Hippocampal formation (tissue), 2 donors: ENCODE data around the gene CACNA1C.

ENCODE experiments used
- DNase-seq, 2 donors: peaks; one replicate each; lab custom pipeline; 2025; lab: John Stamatoyannopoulos, UW

Gene CACNA1C

DNA sequence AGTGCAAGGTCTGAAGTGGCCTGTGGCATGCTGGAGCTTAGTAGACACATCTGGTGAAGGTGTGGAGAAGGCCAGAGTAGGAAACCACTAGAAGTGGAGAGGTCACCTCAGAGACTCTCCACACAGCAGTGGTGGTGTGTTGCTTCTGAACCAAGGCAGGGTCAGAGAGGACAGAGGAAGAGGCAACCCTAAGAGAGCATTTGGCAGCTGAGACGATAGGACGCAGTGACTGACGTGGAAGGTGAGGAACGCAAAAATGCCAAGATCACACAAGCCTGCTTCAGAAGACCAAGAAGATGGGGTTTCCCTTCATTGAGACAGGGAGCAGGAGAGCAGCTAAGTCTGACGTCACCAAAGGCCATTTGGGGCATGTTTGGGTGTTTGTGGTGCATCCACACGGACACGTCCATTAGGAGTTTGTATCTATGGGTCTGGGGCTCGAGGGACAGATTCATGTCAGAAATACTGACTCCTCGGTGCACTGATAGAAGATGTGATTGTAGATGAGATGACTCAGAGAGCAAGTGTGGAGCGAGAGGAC, 338.1 kb downstream of the CACNA1C start:
- DNase-seq: no peak

GRCh38 chr12:2391740-2392331, 339.0 kb downstream of the CACNA1C start:
- DNase-seq: no peak

- peak in 1 of 2 donors; percentile 14 for DNase-seq
Measured at GRCh38 chr12:2393016-2393415, 340.2 kb downstream of the CACNA1C start.

GRCh38 chr12:2393996-2394395, 341.2 kb downstream of the CACNA1C start:
- DNase-seq: no peak

DNA sequence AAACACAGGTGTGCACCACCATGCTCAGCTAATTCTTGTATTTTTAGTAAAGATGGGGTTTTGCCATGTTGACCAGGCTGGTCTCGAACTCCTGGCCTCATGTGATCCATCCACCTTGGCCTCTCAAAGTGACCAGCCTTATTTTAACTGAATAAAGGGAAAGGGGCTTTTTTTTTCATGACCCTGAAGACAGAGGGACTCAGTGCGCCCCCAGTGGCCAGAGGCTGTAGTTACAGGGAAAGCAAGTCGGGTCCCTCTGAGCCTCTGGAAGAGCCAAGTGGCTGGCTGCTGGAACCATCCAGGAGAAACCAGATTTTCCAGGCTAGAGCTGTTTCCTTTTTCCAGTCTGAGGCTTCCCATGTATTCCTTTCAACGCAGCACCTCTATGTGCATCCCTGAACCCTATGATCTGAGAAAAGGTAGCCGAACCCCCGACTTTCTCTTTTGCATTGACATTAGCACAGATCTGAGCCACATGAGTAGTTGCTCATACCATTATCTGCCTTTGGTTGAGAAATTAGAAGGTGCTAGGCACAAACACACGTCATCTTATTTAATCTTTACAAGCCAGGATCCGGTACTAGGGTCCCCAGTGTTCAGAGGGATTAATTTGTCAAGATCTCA, 342.7 kb downstream of the CACNA1C start:
- DNase-seq: no peak

- DNase-seq: no peak
Measured at GRCh38 chr12:2396448-2396871, 343.7 kb downstream of the CACNA1C start.

GRCh38 chr12:2397356-2398045, 344.7 kb downstream of the CACNA1C start:
- DNase-seq: no peak

DNA sequence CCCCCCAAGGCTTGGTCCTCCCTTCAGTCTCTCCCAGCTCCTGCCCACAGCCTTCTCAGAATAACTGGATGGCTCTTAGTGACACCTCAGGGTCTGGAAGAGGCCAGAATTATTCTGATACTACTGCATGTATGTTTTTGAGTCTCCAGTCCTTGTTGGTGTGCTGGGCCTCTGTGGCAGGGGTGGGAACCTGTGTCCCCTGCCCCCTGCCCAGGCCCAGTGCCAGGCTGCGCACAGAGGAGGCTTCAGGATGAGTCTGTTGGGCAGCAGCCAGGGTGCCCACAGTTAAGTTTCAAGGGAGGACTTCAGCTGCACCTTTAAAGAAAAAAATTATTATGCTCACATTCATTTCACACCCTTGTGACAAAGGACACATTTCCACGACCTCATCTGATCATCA, 348.3 kb downstream of the CACNA1C start:
- DNase-seq: no peak

DNA sequence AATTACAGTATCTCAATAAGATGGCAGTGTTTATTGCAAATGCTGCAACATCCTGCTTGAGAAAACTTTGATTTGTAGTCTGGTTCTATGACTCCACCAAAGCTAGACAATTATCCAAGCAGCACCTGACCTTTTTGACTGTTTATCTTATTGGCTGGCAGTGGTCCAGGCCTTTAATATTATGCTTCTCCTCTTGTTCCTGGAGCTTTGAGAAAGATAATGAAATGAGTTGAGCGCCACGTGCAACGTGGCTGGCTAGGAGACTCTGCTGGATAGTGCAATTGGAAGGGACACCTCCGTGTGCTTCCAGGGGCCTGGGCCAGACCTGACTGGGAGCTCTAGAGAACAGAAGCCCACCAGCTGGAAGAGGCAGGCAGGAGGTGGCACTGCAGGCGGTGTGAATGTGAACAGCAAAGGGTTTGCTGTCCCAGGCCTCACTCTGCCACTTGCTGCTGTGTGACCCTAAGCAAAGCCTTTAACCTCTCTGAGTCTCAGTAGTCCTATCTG, 349.3 kb downstream of the CACNA1C start:
- no peak for DNase-seq

- DNase-seq: no peak
Measured at GRCh38 chr12:2403221-2403976, 350.6 kb downstream of the CACNA1C start.

DNA sequence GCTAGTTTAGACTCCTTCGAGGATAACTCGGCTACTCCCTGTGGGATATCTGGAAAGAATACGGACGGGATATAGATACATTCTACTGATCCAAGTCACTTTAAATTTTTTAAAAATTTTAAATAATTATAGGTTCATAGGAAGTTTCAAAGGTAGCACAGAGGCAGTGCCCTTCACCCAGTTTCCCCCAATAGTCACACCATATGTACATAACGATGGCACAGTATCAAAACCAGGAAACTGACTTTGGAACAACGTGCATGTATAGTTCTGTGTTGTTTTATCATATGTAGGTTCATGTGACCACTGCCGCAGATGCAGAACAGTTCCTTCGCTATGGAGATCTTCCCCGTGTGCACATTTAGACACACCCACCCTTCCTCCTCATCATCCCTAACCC, 352.3 kb downstream of the CACNA1C start:
- DNase-seq: no peak

DNA sequence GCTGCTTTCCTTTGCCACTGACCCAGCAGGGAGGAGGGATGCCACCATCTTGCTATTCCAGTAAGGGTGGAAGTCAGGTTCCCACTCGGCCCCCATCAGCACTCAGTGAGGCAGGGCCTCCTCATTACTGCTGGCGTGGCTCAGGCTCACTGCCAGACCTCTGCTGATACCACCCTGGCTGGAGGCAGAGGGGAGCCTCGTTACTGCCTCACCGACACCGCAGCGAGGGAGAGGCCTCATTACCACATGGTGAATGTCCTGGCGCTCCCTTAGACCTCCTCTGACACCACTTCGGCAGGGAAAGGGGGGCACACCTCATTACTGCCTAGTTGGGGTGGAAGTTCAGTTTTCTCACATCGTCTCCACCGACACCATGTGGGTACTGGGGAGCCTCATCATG, 354.1 kb downstream of the CACNA1C start:
- no peak for DNase-seq

- DNase-seq: no peak
Measured at GRCh38 chr12:2408262-2408661, 355.5 kb downstream of the CACNA1C start.

- DNase-seq: no peak
Measured at GRCh38 chr12:2409656-2410265, 357.0 kb downstream of the CACNA1C start.

DNA sequence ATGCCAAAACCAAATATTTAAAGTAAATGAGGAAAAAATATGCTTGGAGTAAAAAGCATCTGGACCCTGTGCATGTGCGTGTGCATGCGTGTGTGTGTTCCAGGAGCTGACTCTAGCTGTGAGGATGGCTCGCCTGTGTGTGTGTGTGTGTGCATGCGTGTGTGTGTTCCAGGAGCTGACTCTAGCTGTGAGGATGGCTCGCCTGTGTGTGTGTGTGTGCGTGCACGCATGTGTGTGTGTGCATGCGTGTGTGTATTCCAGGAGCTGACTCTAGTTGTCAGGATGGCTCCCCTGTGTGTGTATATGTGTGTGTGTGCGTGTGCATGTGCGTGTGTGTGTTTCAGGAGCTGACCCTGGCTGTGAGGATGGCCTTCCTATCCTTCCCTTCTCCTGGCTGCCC, 357.7 kb downstream of the CACNA1C start:
- DNase-seq: no peak

DNA sequence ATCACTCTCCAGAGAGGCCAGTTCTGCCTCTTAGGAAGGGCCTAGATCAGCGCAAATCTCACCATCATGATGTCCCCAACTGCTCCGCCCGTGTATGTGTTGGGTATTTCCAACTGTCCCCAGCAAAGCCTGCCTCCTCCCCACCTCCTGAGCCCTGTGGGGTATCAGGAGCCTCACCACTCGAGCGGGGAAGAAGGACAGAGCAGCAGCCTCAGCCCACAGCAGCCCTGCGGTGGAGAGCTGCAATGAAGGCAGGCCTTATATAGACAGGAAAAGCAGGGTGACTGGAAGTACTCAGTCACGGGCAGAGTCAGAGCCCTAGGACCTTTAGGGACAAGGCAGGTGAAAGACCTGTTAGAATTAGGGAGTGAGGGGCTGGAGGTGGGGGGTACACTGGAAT, 358.2 kb downstream of the CACNA1C start:
- no peak for DNase-seq

- no peak for DNase-seq
Measured at GRCh38 chr12:2411616-2412304, 359.0 kb downstream of the CACNA1C start.

DNA sequence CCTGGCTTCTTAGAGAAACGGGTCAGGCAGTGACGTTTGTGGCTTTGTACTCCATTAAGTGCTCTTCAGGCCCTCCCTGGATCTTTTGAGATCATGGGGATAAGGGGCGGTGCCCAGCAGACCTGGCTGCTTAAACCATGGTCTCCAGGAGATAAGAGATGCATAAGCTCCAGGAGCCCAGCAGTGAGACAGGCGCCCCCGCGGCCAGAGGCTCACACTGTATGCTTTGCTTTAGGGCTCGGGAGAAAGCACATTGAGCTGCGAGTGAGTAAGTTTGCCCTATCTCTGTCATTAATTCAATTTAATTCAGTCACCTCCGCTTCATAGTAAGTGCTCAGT, 359.5 kb downstream of the CACNA1C start:
- no peak for DNase-seq

- DNase-seq: no peak
Measured at GRCh38 chr12:2413301-2413700, 360.5 kb downstream of the CACNA1C start.

DNA sequence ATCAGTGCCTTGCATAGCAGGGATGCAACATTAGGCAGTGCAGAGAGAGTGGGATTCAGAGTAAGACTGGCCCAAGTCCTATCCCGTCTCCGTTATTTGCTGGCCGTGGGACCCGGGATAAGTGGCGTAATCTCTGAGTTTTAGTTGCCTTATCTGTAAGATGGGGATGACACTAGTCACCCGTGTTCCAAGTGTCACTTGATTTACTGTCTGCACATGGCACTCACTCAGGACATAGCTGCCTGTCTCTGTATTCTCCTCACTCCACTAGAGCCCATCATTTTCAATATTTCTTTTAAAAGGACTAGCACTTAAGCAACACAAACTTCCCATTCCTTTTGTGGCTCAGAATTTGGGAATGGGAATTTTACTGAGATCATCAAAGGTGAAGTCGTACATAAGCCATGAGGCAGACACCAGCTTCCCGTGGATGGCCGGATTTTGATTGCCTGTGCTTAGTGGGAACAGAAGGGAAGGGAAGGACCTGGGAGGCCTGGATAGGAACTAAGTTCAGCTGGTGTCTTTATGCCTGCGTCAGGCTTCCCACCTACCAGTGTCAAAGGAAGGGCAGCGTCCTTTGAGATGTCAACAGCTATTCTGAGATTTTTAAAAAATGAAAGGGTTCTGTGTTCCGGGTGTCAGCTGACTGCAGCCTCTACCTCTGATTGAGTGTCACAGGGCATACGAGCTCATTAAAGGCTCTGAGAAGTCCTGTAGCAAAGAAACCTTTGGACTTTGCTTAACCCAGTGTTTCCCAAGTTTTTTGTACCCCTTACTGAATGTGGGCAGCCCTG, 361.4 kb downstream of the CACNA1C start:
- DNase-seq: no peak
